ENCODE data around the gene AASDH.

Gene AASDH, protein sequence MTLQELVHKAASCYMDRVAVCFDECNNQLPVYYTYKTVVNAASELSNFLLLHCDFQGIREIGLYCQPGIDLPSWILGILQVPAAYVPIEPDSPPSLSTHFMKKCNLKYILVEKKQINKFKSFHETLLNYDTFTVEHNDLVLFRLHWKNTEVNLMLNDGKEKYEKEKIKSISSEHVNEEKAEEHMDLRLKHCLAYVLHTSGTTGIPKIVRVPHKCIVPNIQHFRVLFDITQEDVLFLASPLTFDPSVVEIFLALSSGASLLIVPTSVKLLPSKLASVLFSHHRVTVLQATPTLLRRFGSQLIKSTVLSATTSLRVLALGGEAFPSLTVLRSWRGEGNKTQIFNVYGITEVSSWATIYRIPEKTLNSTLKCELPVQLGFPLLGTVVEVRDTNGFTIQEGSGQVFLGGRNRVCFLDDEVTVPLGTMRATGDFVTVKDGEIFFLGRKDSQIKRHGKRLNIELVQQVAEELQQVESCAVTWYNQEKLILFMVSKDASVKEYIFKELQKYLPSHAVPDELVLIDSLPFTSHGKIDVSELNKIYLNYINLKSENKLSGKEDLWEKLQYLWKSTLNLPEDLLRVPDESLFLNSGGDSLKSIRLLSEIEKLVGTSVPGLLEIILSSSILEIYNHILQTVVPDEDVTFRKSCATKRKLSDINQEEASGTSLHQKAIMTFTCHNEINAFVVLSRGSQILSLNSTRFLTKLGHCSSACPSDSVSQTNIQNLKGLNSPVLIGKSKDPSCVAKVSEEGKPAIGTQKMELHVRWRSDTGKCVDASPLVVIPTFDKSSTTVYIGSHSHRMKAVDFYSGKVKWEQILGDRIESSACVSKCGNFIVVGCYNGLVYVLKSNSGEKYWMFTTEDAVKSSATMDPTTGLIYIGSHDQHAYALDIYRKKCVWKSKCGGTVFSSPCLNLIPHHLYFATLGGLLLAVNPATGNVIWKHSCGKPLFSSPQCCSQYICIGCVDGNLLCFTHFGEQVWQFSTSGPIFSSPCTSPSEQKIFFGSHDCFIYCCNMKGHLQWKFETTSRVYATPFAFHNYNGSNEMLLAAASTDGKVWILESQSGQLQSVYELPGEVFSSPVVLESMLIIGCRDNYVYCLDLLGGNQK

DNA sequence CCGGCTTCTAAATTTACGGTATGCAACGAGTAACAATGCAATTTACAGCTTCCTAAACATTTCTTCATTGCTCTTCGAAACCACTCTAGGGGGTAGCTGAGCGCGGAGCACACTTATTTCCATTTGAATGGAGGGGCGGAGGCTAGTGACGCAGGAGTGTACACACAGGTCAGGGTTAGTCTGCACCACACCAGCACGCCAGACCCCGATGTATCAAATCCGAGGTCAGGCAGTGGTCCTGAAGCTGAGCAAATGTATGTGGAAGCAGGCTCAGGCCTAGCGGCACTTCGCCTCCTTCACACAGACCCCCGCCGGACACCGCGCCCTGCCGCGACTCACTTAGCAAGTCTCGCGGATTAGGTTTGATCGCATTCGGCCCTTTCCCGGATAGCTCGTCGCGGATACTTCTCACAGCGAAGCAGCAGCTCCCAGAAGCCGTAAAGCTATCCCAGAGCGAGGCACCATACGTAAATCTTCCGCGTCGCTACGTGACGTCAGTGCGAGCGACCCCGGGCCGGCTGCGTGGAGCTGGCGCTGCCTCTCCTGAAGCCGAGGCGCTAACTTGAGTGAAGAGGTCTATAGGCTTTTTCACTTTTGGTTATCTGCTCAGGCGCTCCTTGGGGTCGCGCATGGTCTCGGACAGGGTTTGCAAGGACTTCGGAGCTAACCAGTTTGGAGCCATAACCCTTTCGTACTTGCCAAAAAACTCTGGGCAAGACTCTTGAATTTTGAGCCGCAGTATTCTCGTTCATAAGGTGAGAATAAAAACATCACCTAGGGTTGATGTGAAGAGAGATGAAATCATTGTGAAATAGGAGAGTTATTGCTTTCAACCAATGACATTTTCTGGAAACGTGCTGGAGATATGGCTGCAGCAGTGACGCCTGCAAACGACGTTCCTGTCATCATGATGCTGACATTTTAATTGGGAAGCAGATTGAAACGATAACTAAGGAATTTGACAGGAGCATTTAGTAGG is at the start of gene AASDH:
Gene AASDH, minus strand, starts transcription at position 469 of the 979 bp plus-strand sequence. CDS start 3,192 bp downstream, outside the sequence.
- DNase-seq, result peak; percentile 96

DNA sequence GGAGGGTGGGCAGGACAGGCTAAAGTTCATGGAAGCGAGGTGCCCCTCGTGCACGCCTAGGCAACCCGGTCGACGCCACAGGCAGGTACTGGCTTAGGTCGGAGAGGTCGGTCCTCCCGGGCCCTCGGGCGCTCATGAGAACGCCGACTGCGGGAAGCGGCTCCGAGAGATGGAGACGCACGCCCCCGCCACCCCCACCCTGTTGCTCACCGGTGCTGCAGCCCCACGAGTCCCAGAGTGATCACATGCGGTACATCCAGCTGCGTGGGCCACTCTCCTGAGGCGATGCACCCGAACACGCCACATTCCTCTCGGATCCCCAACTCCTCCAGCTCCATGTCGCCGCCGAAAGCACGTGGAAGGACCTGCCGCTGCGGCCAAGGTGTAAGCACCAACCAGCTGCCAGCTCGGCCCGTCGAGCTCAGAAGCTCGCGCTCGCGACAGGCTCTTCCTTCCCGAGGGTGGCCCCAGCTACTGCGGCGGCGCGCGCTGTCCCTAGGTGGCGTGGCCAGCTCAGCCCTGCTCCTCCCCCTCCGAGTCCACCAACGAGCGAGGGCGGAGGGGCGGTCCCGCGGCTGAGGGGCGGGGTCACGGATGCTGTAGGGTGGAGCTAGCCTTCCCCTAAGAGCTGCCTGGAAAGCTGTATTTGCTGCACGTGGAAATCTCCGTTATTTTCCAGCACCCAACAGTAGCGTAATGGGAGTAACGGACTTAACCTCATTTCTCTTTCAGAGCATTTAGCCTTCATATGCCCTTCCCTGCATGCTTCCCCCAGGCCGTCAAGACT is 48.0 kb upstream of the AASDH start, which contains the start of gene PPAT:
Gene PPAT, minus strand, starts transcription at position 476 of the 787 bp plus-strand sequence. Its CDS starts 138 bp downstream, at position 338.
- DNase-seq, result peak; percentile 98

GRCh38 chr4:56434599-56435139 is 47.4 kb upstream of the AASDH start:
- peak; percentile 57 for DNase-seq

- no peak for DNase-seq
These were observed 46.0 kb upstream of the AASDH start for GRCh38 chr4:56433280-56433679.

- no peak for DNase-seq
These were observed 42.9 kb upstream of the AASDH start for GRCh38 chr4:56430203-56430602.

GRCh38 chr4:56427179-56427578 is 39.9 kb upstream of the AASDH start:
- no peak for DNase-seq

DNA sequence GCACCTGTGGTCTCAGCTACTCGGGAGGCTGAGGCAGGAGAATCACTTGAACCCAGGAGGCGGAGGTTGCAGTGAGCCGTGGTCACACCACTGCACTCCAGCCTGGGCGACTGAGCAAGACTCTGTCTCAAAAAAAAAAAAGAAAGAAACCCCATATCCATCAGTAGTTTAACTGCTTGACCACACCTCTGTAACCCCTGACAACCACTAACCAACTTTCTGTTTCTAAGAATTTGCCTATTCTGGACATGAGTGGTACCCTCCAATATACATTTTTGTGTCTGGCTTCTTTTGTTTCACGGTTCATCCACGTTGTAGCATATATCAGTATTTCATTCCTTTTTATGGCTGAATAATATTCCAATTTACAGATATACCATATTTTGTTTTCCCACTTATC is 39.0 kb upstream of the AASDH start:
- no peak for DNase-seq

DNA sequence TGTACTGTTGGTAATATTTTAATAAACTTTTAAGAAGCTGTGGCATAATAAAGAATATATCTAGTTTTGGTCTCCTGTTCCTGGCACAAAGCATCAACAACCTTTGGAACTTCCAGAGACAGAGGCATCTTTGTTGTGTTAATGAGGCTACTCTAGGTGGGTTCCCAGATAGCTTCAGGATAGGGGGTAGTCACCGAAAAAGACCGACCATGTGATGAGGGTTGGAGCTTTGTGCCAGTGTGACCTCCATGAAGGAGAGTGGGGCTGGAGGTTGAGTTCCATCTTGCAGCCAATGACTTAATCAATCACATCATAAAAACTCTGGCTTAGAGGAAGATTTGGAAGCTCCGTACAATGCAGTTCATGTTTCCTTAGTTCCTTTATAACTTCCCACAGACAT is 38.2 kb upstream of the AASDH start:
- no peak for DNase-seq

- no peak for DNase-seq
These were observed 37.6 kb upstream of the AASDH start for GRCh38 chr4:56424697-56425514.

GRCh38 chr4:56424176-56424575 is 36.9 kb upstream of the AASDH start:
- DNase-seq, result no peak

DNA sequence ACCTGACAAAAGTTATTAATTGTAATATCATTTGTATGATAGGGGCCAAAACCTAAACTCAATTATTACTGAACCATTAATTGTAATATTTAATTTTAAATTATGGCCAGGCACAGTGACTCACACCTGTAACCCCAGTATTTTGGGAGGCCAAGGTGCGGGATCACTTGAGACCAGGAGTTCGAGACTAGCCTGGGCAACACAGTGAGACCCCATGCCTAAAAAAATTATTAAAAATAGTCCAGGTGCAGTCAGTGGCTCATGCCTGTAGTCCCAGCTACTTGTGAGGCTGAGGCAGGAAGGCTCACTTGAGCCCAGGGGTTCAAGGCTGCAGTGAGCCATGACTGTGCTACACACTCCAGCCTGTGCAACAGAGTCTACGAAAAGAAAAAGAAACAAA is 30.1 kb upstream of the AASDH start:
- DNase-seq, result no peak

DNA sequence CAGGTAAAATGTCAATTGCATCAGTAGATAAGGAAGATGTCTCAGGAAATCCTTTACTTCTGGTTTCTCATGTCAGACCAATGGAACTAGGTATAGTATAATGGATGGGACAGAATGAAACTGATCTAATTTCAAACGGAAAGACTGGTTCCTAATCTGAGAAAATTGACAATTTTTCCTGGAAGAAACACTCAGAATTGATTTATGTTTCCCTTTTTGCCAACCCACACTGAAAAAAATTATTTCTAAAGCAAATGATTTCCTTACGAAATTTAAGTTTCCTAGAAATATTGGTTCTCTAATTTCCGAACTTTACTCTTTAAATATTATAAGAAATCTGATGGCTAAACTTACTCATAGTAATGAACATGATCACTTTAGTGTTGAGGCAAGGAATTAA is 29.1 kb upstream of the AASDH start:
- DNase-seq, result no peak

DNA sequence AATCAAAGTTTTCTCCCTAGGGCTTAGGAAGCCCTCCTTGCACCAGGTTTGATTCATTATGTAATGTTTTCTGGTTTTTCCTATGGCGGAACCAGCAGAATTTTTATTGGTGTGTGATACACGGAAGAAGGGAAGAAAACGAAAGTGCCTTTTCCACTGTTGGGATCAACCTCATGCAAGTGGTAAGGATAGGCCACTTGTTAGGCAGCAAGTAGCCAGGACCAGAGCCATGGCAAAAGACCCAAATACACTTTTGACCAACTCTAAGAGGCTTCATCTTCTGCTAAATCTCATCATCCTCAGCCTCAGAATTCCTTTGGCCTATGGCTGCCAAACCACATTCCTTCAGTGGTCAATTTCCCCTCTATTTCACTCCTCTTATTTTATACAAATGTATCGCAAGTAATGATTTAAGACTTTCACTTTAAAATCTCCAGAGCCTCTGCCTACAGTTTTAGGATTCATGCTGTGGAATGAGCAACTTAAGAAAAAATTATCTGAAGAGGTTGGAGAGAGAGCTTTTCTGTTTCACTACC is 26.9 kb upstream of the AASDH start:
- no peak for DNase-seq

DNA sequence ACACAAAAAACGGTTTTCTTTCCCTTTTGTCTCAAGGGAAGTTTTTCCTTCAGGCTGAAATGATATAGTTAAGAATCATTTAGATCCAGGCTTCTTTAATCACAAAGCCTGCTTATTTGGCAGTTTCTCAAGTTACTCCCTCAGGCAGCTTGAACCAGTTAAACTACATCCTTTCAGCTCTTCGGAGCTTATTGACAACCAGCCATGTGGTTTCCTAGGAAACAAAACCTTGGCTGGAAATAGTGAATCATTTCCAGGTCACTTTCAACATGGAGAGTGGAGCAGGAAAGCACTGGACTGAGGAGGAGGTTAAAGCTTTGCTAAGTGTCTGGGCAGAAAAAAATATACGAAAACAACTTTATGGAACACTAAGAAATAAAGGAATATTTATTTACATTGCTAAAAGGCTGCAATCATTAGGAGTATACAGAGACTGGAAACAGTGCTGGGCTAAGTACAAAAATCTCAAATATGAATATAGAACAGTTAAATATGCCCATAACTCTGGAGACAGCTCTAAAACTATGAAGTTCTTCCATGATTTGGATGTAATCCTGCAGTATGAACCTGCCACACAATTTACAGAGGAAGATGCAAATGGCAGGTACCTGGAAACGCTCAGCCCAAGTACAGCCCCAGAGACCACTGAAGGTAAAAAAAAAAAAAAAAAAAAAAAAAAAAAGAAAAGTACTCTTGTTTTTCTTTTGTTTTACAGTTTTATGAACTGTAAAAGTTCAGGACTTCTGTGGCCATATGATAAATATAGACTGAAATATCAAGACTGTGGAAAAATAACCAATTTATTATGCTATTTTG is 23.2 kb upstream of the AASDH start:
- DNase-seq, result peak; percentile 57

GRCh38 chr4:56409511-56410090 is 22.3 kb upstream of the AASDH start:
- DNase-seq, result no peak

DNA sequence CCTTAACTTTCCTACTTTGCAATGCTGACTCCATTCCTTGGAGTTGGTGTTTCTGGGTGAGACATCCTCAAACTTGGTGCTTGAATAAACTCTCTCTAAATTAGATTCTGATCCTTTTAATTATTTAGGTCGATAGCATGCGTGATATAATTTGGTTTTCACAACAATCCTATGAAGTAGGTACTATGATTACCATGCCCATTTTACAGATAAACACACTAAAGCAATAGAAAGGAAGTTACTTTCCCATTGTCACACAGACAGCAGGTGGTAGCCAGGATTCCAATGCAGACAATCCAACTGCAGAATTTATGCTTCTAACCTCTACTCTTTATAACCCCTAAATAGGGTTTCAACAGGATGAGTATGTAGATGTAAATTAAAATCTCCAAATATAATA is 21.7 kb upstream of the AASDH start:
- DNase-seq, result no peak

DNA sequence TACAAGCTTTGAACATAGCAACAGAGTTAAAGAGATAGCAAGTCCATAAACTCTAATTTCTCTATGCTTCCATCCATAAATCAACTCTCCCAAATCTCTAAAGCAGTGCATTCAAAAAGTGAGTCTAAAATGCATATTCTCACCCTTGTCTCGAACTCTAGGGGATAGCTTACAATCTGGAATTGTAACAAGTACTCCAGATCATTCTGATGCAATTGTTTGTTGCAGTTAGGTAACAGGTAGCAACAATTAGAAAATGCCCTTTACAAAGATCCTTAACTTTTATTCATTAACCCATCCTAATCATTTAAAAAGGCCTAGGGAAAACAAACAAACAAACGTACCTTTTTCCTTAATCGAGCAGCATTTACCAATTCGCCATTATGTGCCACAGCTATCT is 18.9 kb upstream of the AASDH start:
- no peak for DNase-seq

DNA sequence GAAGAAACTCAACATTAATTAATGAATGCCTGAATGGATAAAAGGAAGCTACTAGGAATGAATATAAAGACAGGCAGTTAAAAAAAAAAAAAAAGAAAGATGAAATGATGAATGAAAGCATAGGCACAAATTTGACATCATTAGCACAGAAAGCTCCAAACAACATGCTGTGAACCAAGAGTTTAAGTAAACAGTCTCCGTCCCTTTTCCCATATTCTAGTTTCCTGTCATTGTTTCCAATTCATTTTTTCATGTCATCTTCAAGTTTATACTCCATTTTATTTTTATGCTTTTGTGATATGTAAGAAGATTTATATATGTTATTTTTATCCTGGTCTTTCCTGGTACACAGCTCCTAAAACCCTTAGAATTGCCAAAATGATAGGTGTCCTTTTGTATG is 17.7 kb upstream of the AASDH start:
- no peak for DNase-seq
